GM12891 (cell line): Measurements from ENCODE around the gene MAPRE3.
A peak's percentile ranks its signal among the peaks of the same experiment; 100 is the strongest.

ENCODE experiments used
- DNase-seq: peaks from one replicate; pipeline ENCODE4 v3.0.0; 2011; ENCODE audit warnings: low spot score; ENCODE audit not compliant: insufficient read length
- FAIRE-seq: peaks from 2 replicates; lab custom pipeline; 2011; peaks lifted over from hg19 to GRCh38; lab: Jason Lieb, UNC
- PAX5 ChIP-seq: IDR thresholded peaks from 2 replicates; pipeline ENCODE4 v1.6.1; 2011; ENCODE audit warnings: low read length, moderate library complexity, mild to moderate bottlenecking; ENCODE audit not compliant: insufficient read depth, severe bottlenecking
- POLR2A ChIP-seq: IDR thresholded peaks from 2 replicates; pipeline ENCODE4 v1.6.1; 2011; ENCODE audit warnings: low read depth, low read length, control low read depth
- POLR2AphosphoS5 ChIP-seq: IDR thresholded peaks from 2 replicates; pipeline ENCODE4 v1.6.1; 2011; ENCODE audit warnings: low read depth, low read length, control low read depth
- POU2F2 ChIP-seq: IDR thresholded peaks from 2 replicates; pipeline ENCODE4 v1.6.1; 2011; ENCODE audit warnings: low read depth, mild to moderate bottlenecking, control low read depth, low read length, moderate library complexity
- SPI1 ChIP-seq: IDR thresholded peaks from 2 replicates; pipeline ENCODE4 v1.6.1; 2011; ENCODE audit warnings: low read depth, low read length, control low read depth
- TAF1 ChIP-seq: IDR thresholded peaks from 2 replicates; pipeline ENCODE4 v1.6.1; 2011; ENCODE audit warnings: low read depth, low read length, control low read depth

The MAPRE3 gene

GRCh38 chr2:26969077-26969844 lies 1.2 kb upstream of the MAPRE3 start:
- no peak for TF ChIP-seq POU2F2
- 0 out of 2 replicates have a peak, but pooled peaks have one; percentile 12 for TF ChIP-seq SPI1
- no peak for TF ChIP-seq POLR2A
- no peak for TF ChIP-seq PAX5
- no peak for TF ChIP-seq TAF1
- TF ChIP-seq POLR2AphosphoS5 = no peak
- no peak for DNase-seq
- no peak for FAIRE-seq

GRCh38 chr2:26970928-26971627 lies 641 bp downstream of the MAPRE3 start:
- FAIRE-seq (no peak), DNase-seq (no peak)
- TF ChIP-seq PAX5 (no peak), POLR2A (no peak), TAF1 (no peak), POU2F2 (no peak), SPI1 (no peak), POLR2AphosphoS5 (no peak)

- DNase-seq = no peak
- TF ChIP-seq TAF1 (no peak), PAX5 (no peak), POLR2AphosphoS5 (no peak), SPI1 (no peak), POLR2A (no peak), POU2F2 (no peak)
- FAIRE-seq = no peak
Observed at GRCh38 chr2:26971911-26972786, 1.7 kb downstream of the MAPRE3 start.

- no peak for TF ChIP-seq POLR2A
- TF ChIP-seq POLR2AphosphoS5 = no peak
- TF ChIP-seq SPI1 = no peak
- no peak for TF ChIP-seq TAF1
- TF ChIP-seq PAX5 = no peak
- no peak for TF ChIP-seq POU2F2
- no peak for FAIRE-seq
- no peak for DNase-seq
Observed at GRCh38 chr2:26974352-26974751, 3.9 kb downstream of the MAPRE3 start.

GRCh38 chr2:26975102-26975501 lies 4.7 kb downstream of the MAPRE3 start:
- TF ChIP-seq SPI1 = no peak
- no peak for TF ChIP-seq POLR2AphosphoS5
- TF ChIP-seq POLR2A = no peak
- no peak for TF ChIP-seq PAX5
- no peak for TF ChIP-seq TAF1
- no peak for TF ChIP-seq POU2F2
- no peak for FAIRE-seq

GRCh38 chr2:26975656-26976055 lies 5.2 kb downstream of the MAPRE3 start:
- TF ChIP-seq PAX5 = no peak
- TF ChIP-seq POLR2AphosphoS5 = no peak
- no peak for TF ChIP-seq TAF1
- TF ChIP-seq POLR2A = no peak
- no peak for TF ChIP-seq POU2F2
- TF ChIP-seq SPI1 = no peak
- no peak for DNase-seq
- FAIRE-seq = no peak

More at GRCh38 chr2:26975102-26975501, 4.7 kb downstream of the MAPRE3 start:
- no peak for DNase-seq

- TF ChIP-seq POU2F2 (no peak), POLR2A (no peak), TAF1 (no peak), POLR2AphosphoS5 (no peak), PAX5 (no peak), SPI1 (no peak)
- DNase-seq = no peak
- FAIRE-seq = no peak
Observed at GRCh38 chr2:26976237-26976636, 5.8 kb downstream of the MAPRE3 start.

GRCh38 chr2:26977012-26977411 lies 6.6 kb downstream of the MAPRE3 start:
- no peak for DNase-seq
- TF ChIP-seq SPI1 (no peak), POLR2A (no peak), POLR2AphosphoS5 (no peak), POU2F2 (no peak), TAF1 (no peak), PAX5 (no peak)
- no peak for FAIRE-seq
